Esophagus squamous epithelium (tissue), 5 donors: ENCODE results near the gene MARCHF10. TPM values are rescaled to one million over a fixed set of nuclear protein-coding genes. Genes with fewer than 3 reads are reported as not detected.

Experiments
- DNase-seq: peaks from one replicate; lab custom pipeline; 2025; lab: John Stamatoyannopoulos, UW
- H3K27ac ChIP-seq, 4 donors: fragments of 200-600 bp; sonication (generic); one replicate each; pipeline ENCODE4 v1.5.1; 2016 to 2019; ENCODE audit warnings: mild to moderate bottlenecking in 1 of 4
- H3K27me3 ChIP-seq, 4 donors: fragments of 200-600 bp; sonication (generic); 1 replicate in 3 of 4; 2 replicates in 1 of 4; pipeline versions ENCODE4 v1.5.1 to v1.6.0; 2017 to 2021; ENCODE audit warnings: antibody characterized with exemption in 1 of 4
- H3K36me3 ChIP-seq, 3 donors: fragments of 200-600 bp; sonication (generic); one replicate each; pipeline ENCODE4 v1.5.1; 2016 to 2019
- H3K4me1 ChIP-seq, 3 donors: fragments of 200-600 bp; sonication (generic); one replicate each; pipeline ENCODE4 v1.5.1; 2017 to 2019
- H3K4me3 ChIP-seq, 4 donors: fragments of 200-600 bp; sonication (generic); 1 replicate in 3 of 4; 2 replicates in 1 of 4; pipeline ENCODE4 v1.5.1; 2016 to 2019; ENCODE audit warnings: mild to moderate bottlenecking in 2 of 4, moderate library complexity in 1 of 4
- H3K9me3 ChIP-seq, 3 donors: fragments of 200-600 bp; sonication (generic); one replicate each; pipeline ENCODE4 v1.5.1; 2016 to 2019
- POLR2A ChIP-seq, 4 donors: fragments of 450-650 bp; IDR thresholded peaks; one replicate each; pipeline ENCODE4 v1.6.1; 2017; ENCODE audit warnings: antibody characterized with exemption in 4 of 4, mild to moderate bottlenecking in 4 of 4, moderate library complexity in 3 of 4
- WGBS, 2 donors: methylation state at CpG; one replicate each; pipeline ENCODE4 v1.1.5; 2018; 5-methylcytosine and 5-hydroxymethylcytosine counted together
- intact Hi-C: fragments of 100-400 bp; cut with DNase I; formaldehyde crosslinking; loops from one replicate; pipeline ENCODE4 v1.15.0; 2022
- total RNA-seq, 4 donors: library from RNA; depleted of rRNA; stranded (reverse); fragments of >200 nt; gene quantifications; one replicate each; pipeline ENCODE4 v1.1.0, GENCODE V29; 2016
- TF ChIP-seq, protein P1 (sequence below), 6 experiments: fragments of 450-650 bp in 4 of 6; fragments of 200-600 bp in 2 of 6; sonication (generic) in 2 of 6; IDR thresholded peaks; one replicate each; pipeline ENCODE4 v1.5.1; 2016 to 2019; ENCODE audit warnings: antibody characterized with exemption in 6 of 6, mild to moderate bottlenecking in 4 of 6, moderate library complexity in 4 of 6
- donor health status: DM: yes; HTN: yes; CAD: no.

The MARCHF10 gene
- total RNA-seq, 4 donors from 2014 or later = not detected

DNA sequence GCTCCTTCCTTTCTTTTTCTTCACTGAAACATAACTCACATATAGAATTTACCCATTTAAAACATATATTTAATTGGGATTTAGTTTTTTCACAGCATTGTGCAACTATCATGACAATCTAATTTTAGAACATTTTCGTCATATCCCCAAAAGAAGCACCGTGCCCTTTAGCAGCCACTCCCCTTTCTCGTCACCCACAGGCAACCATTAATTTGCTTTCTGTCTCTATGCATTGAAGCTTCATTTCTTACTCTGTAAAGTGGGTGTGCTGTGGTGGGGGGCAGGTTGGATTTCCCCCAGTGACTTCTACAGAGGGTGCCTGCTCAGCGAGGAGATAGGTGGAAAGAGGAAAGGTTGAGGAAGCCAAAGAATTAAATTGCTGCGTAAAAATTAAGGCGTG is 144.8 kb downstream of the MARCHF10 start:
- TF ChIP-seq POLR2A (IDR thresholded peaks at IDR 0.05) = no peak
- TF ChIP-seq, protein P1, sequence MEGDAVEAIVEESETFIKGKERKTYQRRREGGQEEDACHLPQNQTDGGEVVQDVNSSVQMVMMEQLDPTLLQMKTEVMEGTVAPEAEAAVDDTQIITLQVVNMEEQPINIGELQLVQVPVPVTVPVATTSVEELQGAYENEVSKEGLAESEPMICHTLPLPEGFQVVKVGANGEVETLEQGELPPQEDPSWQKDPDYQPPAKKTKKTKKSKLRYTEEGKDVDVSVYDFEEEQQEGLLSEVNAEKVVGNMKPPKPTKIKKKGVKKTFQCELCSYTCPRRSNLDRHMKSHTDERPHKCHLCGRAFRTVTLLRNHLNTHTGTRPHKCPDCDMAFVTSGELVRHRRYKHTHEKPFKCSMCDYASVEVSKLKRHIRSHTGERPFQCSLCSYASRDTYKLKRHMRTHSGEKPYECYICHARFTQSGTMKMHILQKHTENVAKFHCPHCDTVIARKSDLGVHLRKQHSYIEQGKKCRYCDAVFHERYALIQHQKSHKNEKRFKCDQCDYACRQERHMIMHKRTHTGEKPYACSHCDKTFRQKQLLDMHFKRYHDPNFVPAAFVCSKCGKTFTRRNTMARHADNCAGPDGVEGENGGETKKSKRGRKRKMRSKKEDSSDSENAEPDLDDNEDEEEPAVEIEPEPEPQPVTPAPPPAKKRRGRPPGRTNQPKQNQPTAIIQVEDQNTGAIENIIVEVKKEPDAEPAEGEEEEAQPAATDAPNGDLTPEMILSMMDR (IDR thresholded peaks at IDR 0.05) = no peak
- intact Hi-C loops = no loop called here
- DNase-seq = no peak
- Histone ChIP-seq H3K9me3 (no peaks in the 10 kb centered on the region), H3K36me3 (peaks cover 0 to 29% (median 0%) of the 10 kb centered on the region in 3 donors), H3K27me3 (no peaks in the 10 kb centered on the region), H3K4me1 (peaks cover 0 to 28% (median 6%) of the 10 kb centered on the region in 3 donors), H3K4me3 (no peak overlapping the region), H3K27ac (no peak overlapping the region)
- WGBS, 2 donors = 71 to 77% methylated on average over 6 of the region's 6 CpGs

DNA sequence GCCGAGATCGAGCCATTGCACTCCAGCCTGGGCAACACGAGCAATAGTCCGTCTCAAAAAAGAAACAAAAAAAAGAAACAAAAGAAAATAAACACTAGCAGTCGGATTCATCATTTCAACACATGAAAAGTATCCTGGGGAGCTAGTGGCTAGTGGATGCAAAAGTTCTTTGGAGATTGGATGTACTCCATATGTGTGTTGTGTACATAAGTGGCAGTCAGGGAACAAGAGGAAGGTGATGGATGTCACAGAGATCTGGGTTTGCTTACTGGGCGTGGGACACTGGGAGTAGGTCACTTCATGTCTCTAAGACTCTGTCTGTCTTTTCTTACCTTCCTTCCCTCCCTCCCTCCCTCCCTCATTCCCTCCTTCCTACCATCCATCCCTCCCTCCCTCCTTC is 145.3 kb downstream of the MARCHF10 start:
- WGBS, 2 donors = 72 to 83% methylated on average over 6 of the region's 6 CpGs
- Histone ChIP-seq H3K27ac (no peak overlapping the region), H3K4me3 (no peak overlapping the region), H3K27me3 (no peaks in the 10 kb centered on the region), H3K9me3 (no peaks in the 10 kb centered on the region), H3K36me3 (peaks cover 0 to 31% (median 0%) of the 10 kb centered on the region in 3 donors), H3K4me1 (peaks cover 0 to 24% (median 2%) of the 10 kb centered on the region in 3 donors)
- no peak for DNase-seq
- TF ChIP-seq, protein P1 (IDR thresholded peaks at IDR 0.05) = no peak
- TF ChIP-seq POLR2A (IDR thresholded peaks at IDR 0.05) = no peak
- intact Hi-C loops = no loop called here

- Histone ChIP-seq H3K27ac (no peak overlapping the region), H3K27me3 (no peaks in the 10 kb centered on the region), H3K36me3 (peaks cover 0 to 25% (median 0%) of the 10 kb centered on the region in 3 donors), H3K9me3 (no peaks in the 10 kb centered on the region), H3K4me3 (no peak overlapping the region), H3K4me1 (peaks cover 0 to 12% (median 0%) of the 10 kb centered on the region in 3 donors)
- no peak for DNase-seq
- TF ChIP-seq, protein P1 (IDR thresholded peaks at IDR 0.05) = no peak
- no peak for TF ChIP-seq POLR2A (IDR thresholded peaks at IDR 0.05)
- intact Hi-C loops = no loop called here
- WGBS, 2 donors = 81 to 95% methylated on average over 1 of the region's 1 CpG
Observed at GRCh38 chr17:62661337-62661736, 146.8 kb downstream of the MARCHF10 start.

- Histone ChIP-seq H3K36me3 (peaks cover 0 to 20% (median 0%) of the 10 kb centered on the region in 3 donors), H3K4me3 (no peak overlapping the region), H3K27me3 (no peaks in the 10 kb centered on the region), H3K9me3 (no peaks in the 10 kb centered on the region), H3K4me1 (peaks cover 0 to 12% (median 0%) of the 10 kb centered on the region in 3 donors), H3K27ac (no peak overlapping the region)
- TF ChIP-seq POLR2A (IDR thresholded peaks at IDR 0.05) = no peak
- TF ChIP-seq, protein P1 (IDR thresholded peaks at IDR 0.05) = no peak
- 81 to 93% methylated on average over 2 of the region's 2 CpGs for WGBS, 2 donors
- intact Hi-C loops = no loop called here
- no peak for DNase-seq
Observed at GRCh38 chr17:62660629-62661118, 147.4 kb downstream of the MARCHF10 start.

- no peak overlapping the region for H3K4me3 ChIP-seq
- TF ChIP-seq POLR2A (IDR thresholded peaks at IDR 0.05) = no peak
- TF ChIP-seq, protein P1 (IDR thresholded peaks at IDR 0.05) = no peak
- peaks cover 0 to 5% (median 0%) of the 10 kb centered on the region in 3 donors for H3K36me3 ChIP-seq
- no peak overlapping the region for H3K27ac ChIP-seq
- no peak for DNase-seq
- no peaks in the 10 kb centered on the region for H3K27me3 ChIP-seq
- intact Hi-C loops = no loop called here
- no peaks in the 10 kb centered on the region for H3K9me3 ChIP-seq
- 78 to 85% methylated on average over 14 to 15 of the region's 15 CpGs for WGBS, 2 donors
- H3K4me1 ChIP-seq = peaks cover 8 to 24% (median 9%) of the 10 kb centered on the region in 3 donors
Observed at GRCh38 chr17:62658136-62658920, 149.8 kb downstream of the MARCHF10 start.
